Kidney (tissue), 14 donors: ENCODE results near the gene CCDC88B. TPM values are rescaled to one million over a fixed set of nuclear protein-coding genes. Genes with fewer than 3 reads are reported as not detected.

Source experiments
- DNase-seq, 5 donors: peaks; one replicate each; pipeline ENCODE4 v3.0.0-alpha.2; 2013 to 2020
- FAIRE-seq: peaks from 2 replicates; lab custom pipeline; 2012; peaks lifted over from hg19 to GRCh38; lab: Jason Lieb, UNC
- H3K27ac ChIP-seq, 2 donors: one replicate each; pipeline ENCODE4 v1.7.0; 2013; ENCODE audit warnings: low read depth in 2 of 2, low read length in 2 of 2, inconsistent platforms in 1 of 2
- H3K27me3 ChIP-seq: one replicate; pipeline ENCODE4 v1.7.1; 2013; ENCODE audit warnings: low read length, inconsistent platforms; ENCODE audit not compliant: control insufficient read depth, insufficient read depth
- H3K36me3 ChIP-seq, 3 donors: one replicate each; pipeline versions ENCODE4 v1.7.0 to v1.7.1; 2013; ENCODE audit warnings: low read length in 3 of 3, control low read depth in 1 of 3, inconsistent platforms in 1 of 3; ENCODE audit not compliant: insufficient read depth in 3 of 3, control insufficient read depth in 2 of 3
- H3K4me1 ChIP-seq, 3 donors: one replicate each; pipeline versions ENCODE4 v1.7.0 to v1.7.1; 2013; ENCODE audit warnings: low read length in 3 of 3, inconsistent platforms in 1 of 3, low read depth in 1 of 3; ENCODE audit not compliant: control insufficient read depth in 2 of 3, insufficient read depth in 2 of 3
- H3K4me3 ChIP-seq, 3 donors: one replicate each; pipeline versions ENCODE4 v1.7.0 to v1.8.1; 2013; ENCODE audit warnings: low read length in 3 of 3, control low read depth in 1 of 3, inconsistent platforms in 1 of 3
- H3K9ac ChIP-seq, 3 donors: one replicate each; pipeline versions ENCODE4 v1.7.0 to v1.7.1; 2013; ENCODE audit warnings: low read length in 3 of 3, control low read depth in 1 of 3, inconsistent platforms in 1 of 3
- H3K9me3 ChIP-seq, 3 donors: one replicate each; pipeline versions ENCODE4 v1.7.0 to v1.7.1; 2013; ENCODE audit warnings: low read length in 3 of 3, control low read depth in 1 of 3, inconsistent platforms in 1 of 3; ENCODE audit not compliant: control insufficient read depth in 2 of 3, insufficient read depth in 1 of 3
- intact Hi-C: fragments of 100-400 bp; cut with DNase I; formaldehyde crosslinking; loops from one replicate; pipeline ENCODE4 v1.11.1; 2022
- polyA plus RNA-seq: library from polyadenylated mRNA; stranded (reverse); fragments of 350-450 nt; fragmentation: Illumina TruSeq; extraction: RNeasy Lipid Tissue Mini Kit (QIAGEN cat#74804); gene quantifications from one replicate; pipeline ENCODE4 v1.2.3, GENCODE V29; 2014; ENCODE audit warnings: low read depth, low replicate concordance; ENCODE audit not compliant: insufficient read depth
- total RNA-seq: library from RNA; stranded (reverse); fragmentation: NEBNext Ultra II Directional; extraction: Animal tissue kit (Norgen Biotek cat#: 25700); gene quantifications from one replicate; pipeline ENCODE4 v1.2.1, GENCODE V29; 2021
- TF ChIP-seq, protein P1 (sequence below): IDR thresholded peaks from 3 replicates; pipeline ENCODE4 v1.5.1; 2012; ENCODE audit warnings: mild to moderate bottlenecking, moderate library complexity, borderline replicate concordance; ENCODE audit not compliant: insufficient read depth; ENCODE audit errors: extremely low read depth
- donor health status: control.
- donor health status: control.
- donor health status: control.
- donor health status: control.
- donor health status: control.
- donor health status: DM: yes; HTN: yes; CAD: no.
- donor health status: Normal renal cell carcinoma (clear cell type).

Gene CCDC88B
- total and polyA plus RNA-seq, 2 donors from 2014 or later: 10.0 to 13.3 TPM

DNA sequence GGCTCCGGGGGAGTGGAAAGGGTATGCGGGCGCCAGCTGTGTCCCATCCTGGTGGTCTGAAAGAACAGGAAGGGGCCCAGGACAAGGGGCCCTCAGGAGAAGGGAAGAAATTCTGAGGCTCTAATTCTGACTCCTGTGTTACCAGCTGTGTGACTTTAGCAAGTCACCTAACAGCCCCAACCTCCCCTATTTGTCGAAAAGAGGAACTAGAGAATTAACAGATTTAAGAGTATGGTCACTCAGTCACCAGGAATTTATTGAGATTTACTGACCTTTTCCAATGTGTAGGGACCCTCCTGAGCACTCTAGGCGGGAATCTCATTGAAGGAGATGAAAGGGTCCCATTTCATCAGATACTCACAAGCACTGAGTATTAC is 33.6 kb downstream of the CCDC88B start:
- Histone ChIP-seq H3K36me3 (no peaks in the 10 kb centered on the region), H3K9ac (no peak overlapping the region), H3K27me3 (no peaks in the 10 kb centered on the region), H3K9me3 (no peaks in the 10 kb centered on the region), H3K4me1 (no peaks in the 10 kb centered on the region), H3K4me3 (no peak overlapping the region), H3K27ac (no peak overlapping the region)
- intact Hi-C loops: no loop called here
- FAIRE-seq: no peak
- TF ChIP-seq, protein P1, sequence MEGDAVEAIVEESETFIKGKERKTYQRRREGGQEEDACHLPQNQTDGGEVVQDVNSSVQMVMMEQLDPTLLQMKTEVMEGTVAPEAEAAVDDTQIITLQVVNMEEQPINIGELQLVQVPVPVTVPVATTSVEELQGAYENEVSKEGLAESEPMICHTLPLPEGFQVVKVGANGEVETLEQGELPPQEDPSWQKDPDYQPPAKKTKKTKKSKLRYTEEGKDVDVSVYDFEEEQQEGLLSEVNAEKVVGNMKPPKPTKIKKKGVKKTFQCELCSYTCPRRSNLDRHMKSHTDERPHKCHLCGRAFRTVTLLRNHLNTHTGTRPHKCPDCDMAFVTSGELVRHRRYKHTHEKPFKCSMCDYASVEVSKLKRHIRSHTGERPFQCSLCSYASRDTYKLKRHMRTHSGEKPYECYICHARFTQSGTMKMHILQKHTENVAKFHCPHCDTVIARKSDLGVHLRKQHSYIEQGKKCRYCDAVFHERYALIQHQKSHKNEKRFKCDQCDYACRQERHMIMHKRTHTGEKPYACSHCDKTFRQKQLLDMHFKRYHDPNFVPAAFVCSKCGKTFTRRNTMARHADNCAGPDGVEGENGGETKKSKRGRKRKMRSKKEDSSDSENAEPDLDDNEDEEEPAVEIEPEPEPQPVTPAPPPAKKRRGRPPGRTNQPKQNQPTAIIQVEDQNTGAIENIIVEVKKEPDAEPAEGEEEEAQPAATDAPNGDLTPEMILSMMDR: no peak
- no peak for DNase-seq

DNA sequence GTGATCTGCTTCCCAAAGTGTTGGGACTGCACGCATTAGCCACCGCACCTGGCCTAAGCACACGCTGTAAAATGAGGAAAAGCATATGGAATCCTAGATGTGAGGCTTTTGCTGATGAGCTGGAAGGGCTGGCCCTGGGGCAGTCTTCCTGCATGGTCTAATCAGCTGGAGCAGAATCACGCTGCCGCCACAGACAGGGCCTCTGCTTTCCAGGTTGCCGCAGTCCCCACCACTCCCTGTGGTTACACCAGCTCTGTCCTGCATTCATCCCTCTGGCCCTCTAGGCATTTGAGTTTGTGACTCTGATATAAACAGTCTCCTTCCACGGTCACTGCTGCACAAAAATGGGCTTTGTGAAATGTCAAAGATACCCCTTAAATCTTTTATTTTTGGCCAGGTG is 36.1 kb downstream of the CCDC88B start:
- H3K27ac ChIP-seq: no peak overlapping the region
- H3K27me3 ChIP-seq: no peaks in the 10 kb centered on the region
- TF ChIP-seq, protein P1: no peak
- no peak overlapping the region for H3K4me3 ChIP-seq
- H3K4me1 ChIP-seq: no peaks in the 10 kb centered on the region
- no peaks in the 10 kb centered on the region for H3K36me3 ChIP-seq
- DNase-seq (no peak), FAIRE-seq (no peak)
- H3K9me3 ChIP-seq: peaks cover 0 to 2% (median 0%) of the 10 kb centered on the region in 3 donors
- no peak overlapping the region for H3K9ac ChIP-seq
- intact Hi-C loops: no loop called here

DNA sequence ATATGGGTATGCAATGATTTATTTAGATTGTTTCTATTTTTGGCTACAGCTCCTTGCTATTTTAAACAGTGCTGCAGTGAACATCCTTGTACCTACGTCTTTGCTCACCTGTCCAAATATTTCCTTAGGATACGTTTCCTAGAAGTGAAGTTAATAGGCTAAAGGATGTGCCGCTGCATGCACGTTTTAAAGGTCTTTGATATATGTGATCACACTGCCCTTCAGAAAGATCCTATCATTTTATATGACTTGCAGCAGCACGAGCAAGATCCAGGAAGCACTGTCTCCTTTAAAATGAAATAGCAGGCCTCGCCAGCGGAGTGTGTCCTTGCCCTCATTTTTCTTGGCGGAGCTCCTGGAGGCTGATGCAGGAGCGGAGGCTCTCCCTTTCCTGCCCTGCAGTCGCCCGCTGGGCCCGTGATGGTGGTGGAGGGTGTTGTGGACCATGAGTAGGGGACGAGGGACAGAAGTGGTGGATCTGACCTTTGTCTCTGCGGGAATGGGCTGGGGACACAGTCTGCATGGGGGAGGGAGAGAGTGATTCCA is 38.4 kb downstream of the CCDC88B start:
- Histone ChIP-seq H3K36me3 (no peaks in the 10 kb centered on the region), H3K9me3 (peaks cover 0 to 2% (median 0%) of the 10 kb centered on the region in 3 donors), H3K4me3 (no peak overlapping the region), H3K27me3 (no peaks in the 10 kb centered on the region), H3K27ac (no peak overlapping the region), H3K4me1 (no peaks in the 10 kb centered on the region), H3K9ac (no peak overlapping the region)
- peak in 2 of 5 donors; percentile 40 to 76 for DNase-seq
- intact Hi-C loops: no loop called here
- TF ChIP-seq, protein P1: no peak
- no peak for FAIRE-seq

DNA sequence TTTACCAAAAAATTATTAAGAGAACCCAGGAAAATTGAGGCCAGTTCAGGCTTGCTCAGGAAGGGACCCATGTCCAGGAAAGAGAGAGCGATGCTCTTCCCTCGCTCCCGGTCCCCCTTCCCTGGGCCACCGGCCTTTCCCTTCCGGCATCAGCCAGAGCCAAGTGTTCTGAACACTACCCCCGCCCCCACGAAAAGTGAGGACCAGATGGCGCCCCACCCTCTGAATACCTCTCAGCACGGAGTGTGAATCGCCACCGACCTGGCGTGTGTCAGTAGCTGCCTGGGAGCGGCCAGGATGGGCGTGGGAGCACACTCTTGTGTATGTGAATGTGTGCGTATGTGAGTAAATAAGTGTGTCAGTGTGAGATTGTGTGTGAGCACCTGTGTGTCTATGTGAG is 39.2 kb downstream of the CCDC88B start:
- TF ChIP-seq, protein P1: no peak
- H3K4me3 ChIP-seq: no peak overlapping the region
- no peaks in the 10 kb centered on the region for H3K4me1 ChIP-seq
- DNase-seq: peak in 1 of 5 donors; percentile 75
- intact Hi-C loops: no loop called here
- peaks cover 0 to 2% (median 0%) of the 10 kb centered on the region in 3 donors for H3K9me3 ChIP-seq
- no peak overlapping the region for H3K27ac ChIP-seq
- no peak overlapping the region for H3K9ac ChIP-seq
- no peaks in the 10 kb centered on the region for H3K27me3 ChIP-seq
- FAIRE-seq: no peak
- H3K36me3 ChIP-seq: no peaks in the 10 kb centered on the region
